ENCODE data around the gene AATK.

- TF ChIP-seq POLR2AphosphoS5 (IDR thresholded peaks at IDR 0.05; ENCODE audit: low read depth, low read length) (no peak), POLR2A (IDR thresholded peaks at IDR 0.05; ENCODE audit: low read depth, low read length) (no peak)
Observed at GRCh38 chr17:81195941-81196495, 30.0 kb upstream of the AATK start.
